Ishikawa (cell line): Measurements from ENCODE around the gene SOWAHB.

Source experiments
- CEBPB ChIP-seq: IDR thresholded peaks from 2 replicates; pipeline ENCODE4 v1.6.1; 2012
- CREB1 ChIP-seq: IDR thresholded peaks from 2 replicates; pipeline ENCODE4 v1.6.1; 2012; ENCODE audit warnings: low read depth
- EP300 ChIP-seq: IDR thresholded peaks from 2 replicates; pipeline ENCODE4 v1.6.1; 2012; ENCODE audit warnings: borderline replicate concordance
- FOXM1 ChIP-seq: IDR thresholded peaks from 2 replicates; pipeline ENCODE4 v1.6.1; 2012; ENCODE audit warnings: low read depth, borderline replicate concordance
- RAD21 ChIP-seq: IDR thresholded peaks from 2 replicates; pipeline ENCODE4 v1.6.1; 2012; ENCODE audit warnings: low read depth
- REST ChIP-seq: IDR thresholded peaks from 2 replicates; pipeline ENCODE4 v1.6.1; 2012; ENCODE audit warnings: low read depth, mild to moderate bottlenecking
- TAF1 ChIP-seq: IDR thresholded peaks from 2 replicates; pipeline ENCODE4 v1.6.1; 2012; ENCODE audit warnings: low read depth, mild to moderate bottlenecking
- YY1 ChIP-seq: IDR thresholded peaks from 2 replicates; pipeline ENCODE4 v1.6.1; 2012; ENCODE audit warnings: low read depth
- ZBTB7A ChIP-seq: IDR thresholded peaks from 2 replicates; pipeline ENCODE4 v1.6.1; 2012; ENCODE audit warnings: low read depth
- TF ChIP-seq, protein P1 (sequence below): IDR thresholded peaks from 2 replicates; pipeline ENCODE4 v1.6.1; 2012
- TF ChIP-seq, protein P2 (sequence below): IDR thresholded peaks from 2 replicates; pipeline ENCODE4 v1.6.1; 2012

DNA sequence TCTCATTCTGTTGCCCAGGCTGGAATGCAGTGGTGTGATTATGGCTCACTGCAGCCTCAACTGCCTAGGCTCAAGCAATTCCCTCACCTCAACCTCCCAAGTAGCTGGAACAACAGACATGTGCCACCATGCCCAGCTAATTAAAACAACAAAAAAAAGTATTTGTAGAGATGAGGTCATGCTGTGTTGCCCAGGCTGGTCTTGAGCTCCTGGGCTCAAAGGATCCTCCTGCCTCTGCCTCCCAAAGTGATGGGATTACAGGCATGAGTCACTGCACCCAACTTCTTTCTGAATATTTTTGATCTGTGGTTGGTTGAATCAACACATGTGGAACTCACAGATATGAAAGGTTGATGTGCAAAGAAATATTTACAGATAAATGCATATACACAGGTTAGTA is 33.1 kb upstream of the SOWAHB start:
- TF ChIP-seq REST (no peak), ZBTB7A (no peak), EP300 (no peak), FOXM1 (no peak), TAF1 (no peak), CREB1 (no peak), CEBPB (no peak), YY1 (no peak), RAD21 (no peak)
- TF ChIP-seq, protein P1, sequence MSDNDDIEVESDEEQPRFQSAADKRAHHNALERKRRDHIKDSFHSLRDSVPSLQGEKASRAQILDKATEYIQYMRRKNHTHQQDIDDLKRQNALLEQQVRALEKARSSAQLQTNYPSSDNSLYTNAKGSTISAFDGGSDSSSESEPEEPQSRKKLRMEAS, result no peak
- TF ChIP-seq, protein P2, sequence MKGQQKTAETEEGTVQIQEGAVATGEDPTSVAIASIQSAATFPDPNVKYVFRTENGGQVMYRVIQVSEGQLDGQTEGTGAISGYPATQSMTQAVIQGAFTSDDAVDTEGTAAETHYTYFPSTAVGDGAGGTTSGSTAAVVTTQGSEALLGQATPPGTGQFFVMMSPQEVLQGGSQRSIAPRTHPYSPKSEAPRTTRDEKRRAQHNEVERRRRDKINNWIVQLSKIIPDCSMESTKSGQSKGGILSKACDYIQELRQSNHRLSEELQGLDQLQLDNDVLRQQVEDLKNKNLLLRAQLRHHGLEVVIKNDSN, result no peak
